K562 (cell line): ENCODE results near the gene SMARCA4. TPM values are rescaled to one million over a fixed set of nuclear protein-coding genes. Genes with fewer than 3 reads are reported as not detected.

Experiments
- ZC3H4 ChIP-seq: sonication (generic); formaldehyde crosslinking; IDR thresholded peaks from 2 replicates; pipeline ENCODE4 v1.9.0; 2021; ENCODE audit warnings: missing genetic modification reagents, borderline replicate concordance
- ZNF197 ChIP-seq: fragments of 200-800 bp; sonication (Bioruptor generic); IDR thresholded peaks from 2 replicates; pipeline ENCODE4 v1.6.1; 2016; ENCODE audit warnings: low read depth, missing genetic modification characterization, missing compliant biosample characterization
- polyA plus RNA-seq, 8 experiments: library from polyadenylated mRNA; depleted of rRNA in 4 of 8; stranded (reverse) in 5 of 8; unstranded in 3 of 8; fragments of >200 nt; fragmentation: Nextera tagmentation in 2 of 8; fragmentation: Illumina TruSeq in 1 of 8; extraction: Ambion mirVana in 2 of 8; extraction: Trizol in 1 of 8; gene quantifications; 2 replicates each; pipeline versions ENCODE4 v1.2.1 to v1.2.3, GENCODE V29; 2011 to 2014; ENCODE audit warnings: inconsistent platforms in 1 of 8, missing spikeins in 1 of 8
- total RNA-seq, 7 experiments: library from RNA; depleted of rRNA in 6 of 7; stranded (reverse); fragments of >200 nt in 6 of 7; fragmentation: Illumina TruSeq in 2 of 7; extraction: Trizol in 2 of 7; gene quantifications; 2 replicates each; pipeline versions ENCODE4 v1.2.1 to v1.2.3, GENCODE V29; 2011 to 2021; ENCODE audit warnings: low replicate concordance in 1 of 7
- TF ChIP-seq, protein P1 (sequence below): fragments of 450-650 bp; IDR thresholded peaks from 2 replicates; pipeline ENCODE4 v1.6.1; 2016; ENCODE audit warnings: low read depth
- TF ChIP-seq, protein P2 (sequence below): fragments of 450-650 bp; IDR thresholded peaks from 2 replicates; pipeline ENCODE4 v1.6.1; 2018; ENCODE audit not compliant: partially characterized antibody

SMARCA4 gene
- total and polyA plus RNA-seq, 9 of the 15 experiments (the other 6 are each of a cell fraction or from before 2014, with no cell fraction given): 19.3 to 207 (median 52.1) TPM

DNA sequence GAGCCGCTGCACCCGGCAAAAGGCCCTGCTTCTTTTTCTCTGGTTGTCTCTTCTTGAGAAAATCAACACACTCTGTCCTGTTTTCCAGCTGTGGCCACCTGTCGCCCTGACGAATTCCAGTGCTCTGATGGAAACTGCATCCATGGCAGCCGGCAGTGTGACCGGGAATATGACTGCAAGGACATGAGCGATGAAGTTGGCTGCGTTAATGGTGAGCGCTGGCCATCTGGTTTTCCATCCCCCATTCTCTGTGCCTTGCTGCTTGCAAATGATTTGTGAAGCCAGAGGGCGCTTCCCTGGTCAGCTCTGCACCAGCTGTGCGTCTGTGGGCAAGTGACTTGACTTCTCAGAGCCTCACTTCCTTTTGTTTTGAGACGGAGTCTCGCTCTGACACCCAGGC, 145.6 kb downstream of the SMARCA4 start (continued):
- TF ChIP-seq, protein P1, sequence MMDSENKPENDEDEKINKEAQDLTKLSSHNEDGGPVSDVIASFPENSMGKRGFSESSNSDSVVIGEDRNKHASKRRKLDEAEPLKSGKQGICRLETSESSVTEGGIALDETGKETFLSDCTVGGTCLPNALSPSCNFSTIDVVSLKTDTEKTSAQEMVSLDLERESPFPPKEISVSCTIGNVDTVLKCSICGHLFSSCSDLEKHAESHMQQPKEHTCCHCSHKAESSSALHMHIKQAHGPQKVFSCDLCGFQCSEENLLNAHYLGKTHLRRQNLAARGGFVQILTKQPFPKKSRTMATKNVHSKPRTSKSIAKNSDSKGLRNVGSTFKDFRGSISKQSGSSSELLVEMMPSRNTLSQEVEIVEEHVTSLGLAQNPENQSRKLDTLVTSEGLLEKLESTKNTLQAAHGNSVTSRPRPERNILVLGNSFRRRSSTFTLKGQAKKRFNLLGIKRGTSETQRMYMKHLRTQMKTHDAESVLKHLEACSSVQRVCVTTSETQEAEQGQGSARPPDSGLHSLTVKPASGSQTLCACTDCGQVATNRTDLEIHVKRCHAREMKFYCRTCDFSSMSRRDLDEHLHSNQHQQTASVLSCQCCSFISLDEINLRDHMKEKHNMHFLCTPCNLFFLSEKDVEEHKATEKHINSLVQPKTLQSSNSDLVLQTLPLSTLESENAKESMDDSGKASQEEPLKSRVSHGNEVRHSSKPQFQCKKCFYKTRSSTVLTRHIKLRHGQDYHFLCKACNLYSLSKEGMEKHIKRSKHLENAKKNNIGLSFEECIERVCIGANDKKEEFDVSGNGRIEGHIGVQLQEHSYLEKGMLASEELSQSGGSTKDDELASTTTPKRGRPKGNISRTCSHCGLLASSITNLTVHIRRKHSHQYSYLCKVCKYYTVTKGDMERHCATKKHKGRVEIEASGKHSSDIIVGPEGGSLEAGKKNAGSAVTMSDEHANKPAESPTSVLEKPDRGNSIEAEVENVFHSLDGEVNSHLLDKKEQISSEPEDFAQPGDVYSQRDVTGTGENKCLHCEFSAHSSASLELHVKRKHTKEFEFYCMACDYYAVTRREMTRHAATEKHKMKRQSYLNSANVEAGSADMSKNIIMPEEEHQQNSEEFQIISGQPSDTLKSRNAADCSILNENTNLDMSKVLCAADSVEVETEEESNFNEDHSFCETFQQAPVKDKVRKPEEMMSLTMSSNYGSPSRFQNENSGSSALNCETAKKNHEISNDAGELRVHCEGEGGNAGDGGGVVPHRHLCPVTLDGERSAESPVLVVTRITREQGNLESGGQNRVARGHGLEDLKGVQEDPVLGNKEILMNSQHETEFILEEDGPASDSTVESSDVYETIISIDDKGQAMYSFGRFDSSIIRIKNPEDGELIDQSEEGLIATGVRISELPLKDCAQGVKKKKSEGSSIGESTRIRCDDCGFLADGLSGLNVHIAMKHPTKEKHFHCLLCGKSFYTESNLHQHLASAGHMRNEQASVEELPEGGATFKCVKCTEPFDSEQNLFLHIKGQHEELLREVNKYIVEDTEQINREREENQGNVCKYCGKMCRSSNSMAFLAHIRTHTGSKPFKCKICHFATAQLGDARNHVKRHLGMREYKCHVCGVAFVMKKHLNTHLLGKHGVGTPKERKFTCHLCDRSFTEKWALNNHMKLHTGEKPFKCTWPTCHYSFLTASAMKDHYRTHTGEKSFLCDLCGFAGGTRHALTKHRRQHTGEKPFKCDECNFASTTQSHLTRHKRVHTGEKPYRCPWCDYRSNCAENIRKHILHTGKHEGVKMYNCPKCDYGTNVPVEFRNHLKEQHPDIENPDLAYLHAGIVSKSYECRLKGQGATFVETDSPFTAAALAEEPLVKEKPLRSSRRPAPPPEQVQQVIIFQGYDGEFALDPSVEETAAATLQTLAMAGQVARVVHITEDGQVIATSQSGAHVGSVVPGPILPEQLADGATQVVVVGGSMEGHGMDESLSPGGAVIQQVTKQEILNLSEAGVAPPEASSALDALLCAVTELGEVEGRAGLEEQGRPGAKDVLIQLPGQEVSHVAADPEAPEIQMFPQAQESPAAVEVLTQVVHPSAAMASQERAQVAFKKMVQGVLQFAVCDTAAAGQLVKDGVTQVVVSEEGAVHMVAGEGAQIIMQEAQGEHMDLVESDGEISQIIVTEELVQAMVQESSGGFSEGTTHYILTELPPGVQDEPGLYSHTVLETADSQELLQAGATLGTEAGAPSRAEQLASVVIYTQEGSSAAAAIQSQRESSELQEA: no peak
- TF ChIP-seq, protein P2, sequence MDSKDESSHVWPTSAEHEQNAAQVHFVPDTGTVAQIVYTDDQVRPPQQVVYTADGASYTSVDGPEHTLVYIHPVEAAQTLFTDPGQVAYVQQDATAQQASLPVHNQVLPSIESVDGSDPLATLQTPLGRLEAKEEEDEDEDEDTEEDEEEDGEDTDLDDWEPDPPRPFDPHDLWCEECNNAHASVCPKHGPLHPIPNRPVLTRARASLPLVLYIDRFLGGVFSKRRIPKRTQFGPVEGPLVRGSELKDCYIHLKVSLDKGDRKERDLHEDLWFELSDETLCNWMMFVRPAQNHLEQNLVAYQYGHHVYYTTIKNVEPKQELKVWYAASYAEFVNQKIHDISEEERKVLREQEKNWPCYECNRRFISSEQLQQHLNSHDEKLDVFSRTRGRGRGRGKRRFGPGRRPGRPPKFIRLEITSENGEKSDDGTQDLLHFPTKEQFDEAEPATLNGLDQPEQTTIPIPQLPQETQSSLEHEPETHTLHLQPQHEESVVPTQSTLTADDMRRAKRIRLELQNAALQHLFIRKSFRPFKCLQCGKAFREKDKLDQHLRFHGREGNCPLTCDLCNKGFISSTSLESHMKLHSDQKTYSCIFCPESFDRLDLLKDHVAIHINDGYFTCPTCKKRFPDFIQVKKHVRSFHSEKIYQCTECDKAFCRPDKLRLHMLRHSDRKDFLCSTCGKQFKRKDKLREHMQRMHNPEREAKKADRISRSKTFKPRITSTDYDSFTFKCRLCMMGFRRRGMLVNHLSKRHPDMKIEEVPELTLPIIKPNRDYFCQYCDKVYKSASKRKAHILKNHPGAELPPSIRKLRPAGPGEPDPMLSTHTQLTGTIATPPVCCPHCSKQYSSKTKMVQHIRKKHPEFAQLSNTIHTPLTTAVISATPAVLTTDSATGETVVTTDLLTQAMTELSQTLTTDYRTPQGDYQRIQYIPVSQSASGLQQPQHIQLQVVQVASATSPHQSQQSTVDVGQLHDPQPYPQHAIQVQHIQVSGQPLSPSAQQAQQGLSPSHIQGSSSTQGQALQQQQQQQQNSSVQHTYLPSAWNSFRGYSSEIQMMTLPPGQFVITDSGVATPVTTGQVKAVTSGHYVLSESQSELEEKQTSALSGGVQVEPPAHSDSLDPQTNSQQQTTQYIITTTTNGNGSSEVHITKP: no peak
- no peak for TF ChIP-seq ZNF197
- 0 out of 2 replicates have a peak, but pooled peaks have one; percentile 50 for TF ChIP-seq ZC3H4 (CRISPR knock-in tag)
